Endothelial cell (in vitro differentiated cells): Measurements from ENCODE around the gene KCNJ6. TPM values are rescaled to one million over a fixed set of nuclear protein-coding genes. Genes with fewer than 3 reads are reported as not detected.
"Not testable (repeated sequence)": the region's sequence is repeated elsewhere in the genome, so short reads cannot be mapped to it uniquely, and the experiment has no call there.

ENCODE experiments used
- DNase-seq: peaks from one replicate; pipeline ENCODE4 v3.0.0; 2021; ENCODE audit warnings: low spot score
- H3K27ac Mint-ChIP-seq: one replicate; pipeline ENCODE4 v1.8.0; 2021; ENCODE audit warnings: mixed read lengths, inconsistent platforms; ENCODE audit not compliant: unreplicated experiment
- H3K27me3 Mint-ChIP-seq: one replicate; pipeline ENCODE4 v1.8.0; 2021; ENCODE audit warnings: mild to moderate bottlenecking, moderate library complexity, mixed read lengths, inconsistent platforms; ENCODE audit not compliant: unreplicated experiment
- H3K36me3 Mint-ChIP-seq: one replicate; pipeline ENCODE4 v1.8.0; 2021; ENCODE audit warnings: mild to moderate bottlenecking, low read depth, mixed read lengths, inconsistent platforms; ENCODE audit not compliant: unreplicated experiment
- H3K4me1 Mint-ChIP-seq: one replicate; pipeline ENCODE4 v1.8.0; 2021; ENCODE audit warnings: mild to moderate bottlenecking, mixed read lengths, inconsistent platforms; ENCODE audit not compliant: unreplicated experiment
- H3K4me3 Mint-ChIP-seq: one replicate; pipeline ENCODE4 v1.8.0; 2021; ENCODE audit warnings: mild to moderate bottlenecking, mixed read lengths, inconsistent platforms; ENCODE audit not compliant: unreplicated experiment
- H3K9me3 Mint-ChIP-seq: one replicate; pipeline ENCODE4 v1.8.0; 2021; ENCODE audit warnings: mixed read lengths, inconsistent platforms; ENCODE audit not compliant: unreplicated experiment
- CTCF ChIP-seq: fragments of 200-600 bp; sonication (generic); IDR thresholded peaks from one replicate; pipeline ENCODE4 v1.5.0; 2021; ENCODE audit warnings: antibody characterized with exemption; ENCODE audit not compliant: unreplicated experiment
- total RNA-seq: library from RNA; stranded (reverse); fragmentation: NEBNext Ultra II Directional; extraction: Animal tissue kit (Norgen Biotek cat#: 25700); gene quantifications from one replicate; pipeline ENCODE4 v1.2.1, GENCODE V29; 2021; ENCODE audit not compliant: unreplicated experiment

Gene KCNJ6
- total RNA-seq, 1 donor from 2014 or later, result 0.41 TPM

DNA sequence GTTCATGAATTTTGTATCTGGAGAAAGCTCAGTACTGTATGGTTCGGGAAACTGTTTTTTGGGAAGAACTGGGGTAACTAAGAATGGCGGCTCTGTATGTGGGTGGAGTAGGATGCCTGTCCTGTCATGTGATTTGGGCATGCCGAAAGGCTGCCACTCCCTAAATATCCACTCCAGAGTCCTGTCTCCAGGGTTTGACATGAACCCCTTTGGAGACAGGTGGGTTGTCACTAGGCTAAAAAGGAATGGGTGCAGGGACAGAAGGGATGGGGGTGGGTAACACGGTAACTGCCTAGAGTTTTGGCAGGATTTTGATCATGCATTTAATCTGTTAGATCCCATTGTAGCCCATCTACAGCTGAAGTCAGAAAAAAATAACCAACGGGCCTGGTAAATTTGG lies 150.1 kb downstream of the KCNJ6 start:
- Mint-ChIP-seq H3K9me3 (no peaks in the 10 kb centered on the region), H3K27ac (no peak overlapping the region), H3K4me3 (no peak overlapping the region), H3K36me3 (no peaks in the 10 kb centered on the region), H3K27me3 (no peaks in the 10 kb centered on the region), H3K4me1 (peaks cover 7% of the 10 kb centered on the region)
- no peak for TF ChIP-seq CTCF
- no peak for DNase-seq

DNA sequence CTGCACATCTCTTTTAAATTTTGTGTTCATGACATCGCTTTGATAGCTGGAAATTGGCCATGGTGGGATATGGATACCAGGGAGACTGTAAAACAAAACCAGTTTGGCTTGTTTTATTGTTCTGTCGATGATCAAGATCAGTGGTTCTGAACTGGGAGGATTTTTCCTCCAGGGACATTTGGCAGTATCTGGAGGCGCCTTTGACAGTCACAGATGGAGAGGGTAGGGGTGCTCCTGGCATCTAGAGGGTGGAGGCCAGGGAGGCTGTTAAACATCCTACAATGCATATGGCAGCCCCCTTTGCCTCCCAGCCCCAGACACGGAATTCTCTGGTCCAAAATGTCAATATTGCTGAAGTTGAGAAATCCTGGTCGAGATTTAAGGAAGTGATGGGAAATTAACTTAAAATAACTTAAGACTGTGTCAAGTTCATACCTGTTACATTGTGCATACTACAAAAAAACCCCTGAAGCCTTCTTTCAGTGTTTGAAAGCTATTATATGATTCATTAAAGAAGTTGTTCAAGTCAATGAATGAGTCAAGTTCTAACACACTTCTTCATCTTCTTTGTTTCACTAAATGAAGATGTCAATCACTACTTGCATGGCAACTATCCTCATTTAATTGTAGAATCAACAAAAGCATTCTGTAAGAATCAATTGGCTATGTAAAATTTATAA lies 150.9 kb downstream of the KCNJ6 start:
- H3K4me1 Mint-ChIP-seq, result peaks cover 7% of the 10 kb centered on the region
- H3K36me3 Mint-ChIP-seq, result no peaks in the 10 kb centered on the region
- no peak for DNase-seq
- H3K4me3 Mint-ChIP-seq, result no peak overlapping the region
- no peaks in the 10 kb centered on the region for H3K9me3 Mint-ChIP-seq
- no peaks in the 10 kb centered on the region for H3K27me3 Mint-ChIP-seq
- no peak for TF ChIP-seq CTCF
- no peak overlapping the region for H3K27ac Mint-ChIP-seq

DNA sequence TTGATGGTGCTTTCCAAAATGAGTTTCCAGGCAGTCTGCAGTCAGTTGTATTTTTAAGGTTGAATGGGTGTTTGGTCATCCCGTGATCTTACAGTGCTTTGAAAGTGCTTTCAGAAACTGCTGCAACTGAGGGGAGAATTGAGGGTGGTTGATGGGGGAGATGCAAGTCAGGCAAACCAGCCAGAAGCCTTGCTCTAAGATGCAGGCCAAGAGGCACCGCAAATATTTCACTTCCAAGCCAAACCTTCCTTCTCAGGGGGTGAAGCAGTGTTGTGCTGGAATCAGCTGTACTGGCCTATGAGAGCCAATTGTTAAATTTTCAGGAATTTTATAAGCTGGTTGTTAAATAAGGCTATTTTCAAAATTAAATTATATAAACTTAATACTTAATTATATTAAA lies 151.6 kb downstream of the KCNJ6 start:
- Mint-ChIP-seq H3K4me3 (no peak overlapping the region), H3K36me3 (no peaks in the 10 kb centered on the region), H3K27ac (no peak overlapping the region), H3K27me3 (peaks cover 2% of the 10 kb centered on the region), H3K9me3 (no peaks in the 10 kb centered on the region), H3K4me1 (peaks cover 7% of the 10 kb centered on the region)
- DNase-seq, result no peak
- no peak for TF ChIP-seq CTCF

- H3K36me3 Mint-ChIP-seq, result no peaks in the 10 kb centered on the region
- no peak for DNase-seq
- H3K27me3 Mint-ChIP-seq, result peaks cover 3% of the 10 kb centered on the region
- H3K9me3 Mint-ChIP-seq, result no peaks in the 10 kb centered on the region
- no peak overlapping the region for H3K4me3 Mint-ChIP-seq
- no peak overlapping the region for H3K27ac Mint-ChIP-seq
- no peak for TF ChIP-seq CTCF
- H3K4me1 Mint-ChIP-seq, result peaks cover 7% of the 10 kb centered on the region
Observed at GRCh38 chr21:37763298-37763697, 153.0 kb downstream of the KCNJ6 start.

GRCh38 chr21:37762606-37763005 lies 153.7 kb downstream of the KCNJ6 start:
- H3K36me3 Mint-ChIP-seq, result no peaks in the 10 kb centered on the region
- peaks cover 5% of the 10 kb centered on the region for H3K27me3 Mint-ChIP-seq
- no peak for DNase-seq
- peaks cover 7% of the 10 kb centered on the region for H3K4me1 Mint-ChIP-seq
- TF ChIP-seq CTCF, result no peak
- H3K4me3 Mint-ChIP-seq, result no peak overlapping the region
- H3K9me3 Mint-ChIP-seq, result no peaks in the 10 kb centered on the region
- no peak overlapping the region for H3K27ac Mint-ChIP-seq

GRCh38 chr21:37761406-37761805 lies 154.9 kb downstream of the KCNJ6 start:
- H3K27me3 Mint-ChIP-seq, DNase-seq, H3K36me3 Mint-ChIP-seq, H3K27ac Mint-ChIP-seq, H3K9me3 Mint-ChIP-seq, H3K4me1 Mint-ChIP-seq, H3K4me3 Mint-ChIP-seq: not testable (repeated sequence)
